Fibroblast of villous mesenchyme (primary cell): ENCODE results near the gene CHEK1. TPM values are rescaled to one million over a fixed set of nuclear protein-coding genes. Genes with fewer than 3 reads are reported as not detected.

ENCODE experiments used
- DNase-seq: peaks from one replicate; pipeline ENCODE4 v3.0.0-alpha.2; 2010; ENCODE audit warnings: low read depth
- H3K4me3 ChIP-seq: 2 replicates; pipeline ENCODE4 v1.5.1; 2011; ENCODE audit warnings: low read depth, mild to moderate bottlenecking, low read length
- total RNA-seq: library from RNA; depleted of rRNA; stranded (reverse); fragments of >200 nt; gene quantifications from 2 replicates; pipeline ENCODE4 v1.2.3, GENCODE V29; 2012
- TF ChIP-seq, protein P1 (sequence below): IDR thresholded peaks from 2 replicates; pipeline ENCODE4 v1.5.1; 2012; ENCODE audit warnings: low read depth, mild to moderate bottlenecking, low read length; ENCODE audit not compliant: insufficient read depth

The CHEK1 gene
- total RNA-seq, 1 donor, result 53.1 TPM

DNA sequence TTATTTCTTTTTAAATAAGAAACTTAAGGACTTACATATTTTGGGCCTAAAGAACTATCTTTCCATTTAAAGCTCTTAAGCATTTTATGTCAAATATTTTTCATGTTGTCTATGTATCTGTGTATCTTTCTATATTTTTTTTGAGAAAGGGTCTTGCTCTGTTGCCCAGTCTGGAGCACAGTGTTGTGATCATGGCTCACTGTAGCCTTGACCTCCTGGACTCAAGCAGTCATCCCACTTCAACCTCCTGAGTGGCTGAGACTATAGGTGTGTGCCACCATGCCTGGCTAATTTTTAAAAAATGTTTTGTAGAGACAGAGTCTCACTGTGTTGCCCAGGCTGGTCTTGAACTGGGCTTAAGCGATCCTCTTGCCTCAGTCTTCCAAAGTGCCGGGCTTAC, 24.3 kb upstream of the CHEK1 start:
- TF ChIP-seq, protein P1, sequence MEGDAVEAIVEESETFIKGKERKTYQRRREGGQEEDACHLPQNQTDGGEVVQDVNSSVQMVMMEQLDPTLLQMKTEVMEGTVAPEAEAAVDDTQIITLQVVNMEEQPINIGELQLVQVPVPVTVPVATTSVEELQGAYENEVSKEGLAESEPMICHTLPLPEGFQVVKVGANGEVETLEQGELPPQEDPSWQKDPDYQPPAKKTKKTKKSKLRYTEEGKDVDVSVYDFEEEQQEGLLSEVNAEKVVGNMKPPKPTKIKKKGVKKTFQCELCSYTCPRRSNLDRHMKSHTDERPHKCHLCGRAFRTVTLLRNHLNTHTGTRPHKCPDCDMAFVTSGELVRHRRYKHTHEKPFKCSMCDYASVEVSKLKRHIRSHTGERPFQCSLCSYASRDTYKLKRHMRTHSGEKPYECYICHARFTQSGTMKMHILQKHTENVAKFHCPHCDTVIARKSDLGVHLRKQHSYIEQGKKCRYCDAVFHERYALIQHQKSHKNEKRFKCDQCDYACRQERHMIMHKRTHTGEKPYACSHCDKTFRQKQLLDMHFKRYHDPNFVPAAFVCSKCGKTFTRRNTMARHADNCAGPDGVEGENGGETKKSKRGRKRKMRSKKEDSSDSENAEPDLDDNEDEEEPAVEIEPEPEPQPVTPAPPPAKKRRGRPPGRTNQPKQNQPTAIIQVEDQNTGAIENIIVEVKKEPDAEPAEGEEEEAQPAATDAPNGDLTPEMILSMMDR, result no peak
- H3K4me3 ChIP-seq, result no peak overlapping the region
- DNase-seq, result no peak

DNA sequence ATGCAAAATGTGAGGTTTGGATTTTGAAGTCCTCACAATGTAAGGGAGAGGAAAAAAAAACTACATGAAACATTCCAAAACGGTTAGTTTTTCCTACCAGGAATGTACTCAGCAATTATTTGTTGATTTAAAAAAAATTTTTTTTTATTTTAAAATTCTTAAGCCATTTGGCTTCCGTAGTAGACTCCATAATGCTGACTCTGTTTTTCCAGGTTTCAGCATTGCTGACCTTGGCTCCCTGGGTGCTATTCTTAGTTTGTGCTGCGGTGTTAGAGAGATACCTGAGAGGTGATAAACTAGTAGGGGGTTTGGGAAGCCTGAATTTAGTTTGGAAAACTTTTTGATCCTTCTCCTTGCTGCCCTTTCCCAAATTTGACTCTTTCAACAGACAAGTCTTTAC, 21.8 kb upstream of the CHEK1 start:
- no peak for DNase-seq
- TF ChIP-seq, protein P1, result no peak
- H3K4me3 ChIP-seq, result no peak overlapping the region

DNA sequence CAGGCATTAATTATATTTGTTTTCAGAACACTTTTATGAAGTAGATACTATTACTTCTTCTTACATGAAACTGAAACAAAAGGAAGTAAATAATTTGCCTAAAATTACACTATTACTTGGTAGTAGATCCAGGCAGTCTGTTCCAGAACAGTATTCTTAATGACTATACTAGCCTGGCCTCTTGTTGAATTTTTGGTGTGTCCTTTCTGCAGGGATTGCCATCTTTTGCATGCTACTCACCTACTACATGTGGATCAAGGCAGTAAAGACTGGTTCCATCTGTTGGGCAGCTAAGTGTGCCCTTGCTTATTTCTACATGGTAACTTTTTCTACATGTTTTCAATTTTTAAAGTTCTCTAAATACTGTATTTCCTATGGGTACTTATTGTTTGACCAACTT, 19.5 kb upstream of the CHEK1 start:
- TF ChIP-seq, protein P1, result no peak
- H3K4me3 ChIP-seq, result no peak overlapping the region
- DNase-seq, result no peak

DNA sequence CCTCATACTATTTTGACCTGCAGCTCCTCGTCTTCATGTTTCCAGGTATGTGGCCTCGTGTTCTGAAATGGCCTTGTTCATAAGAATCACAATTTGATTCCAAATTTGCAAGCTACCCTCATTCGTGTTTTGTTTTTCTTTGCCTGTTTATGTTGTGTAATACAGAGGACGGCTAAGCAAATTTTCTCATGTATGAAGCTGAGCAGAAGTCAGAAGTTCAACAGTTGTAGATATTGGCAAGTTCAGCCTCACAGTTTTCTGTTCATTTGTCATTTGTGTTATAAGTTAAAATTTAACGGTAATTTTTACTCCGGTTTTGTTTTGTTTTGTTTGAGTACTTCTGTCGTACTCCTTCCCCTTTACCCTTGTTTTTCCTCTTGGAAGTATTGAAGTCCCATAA, 15.4 kb upstream of the CHEK1 start:
- TF ChIP-seq, protein P1, result no peak
- no peak for DNase-seq
- H3K4me3 ChIP-seq, result no peak overlapping the region

DNA sequence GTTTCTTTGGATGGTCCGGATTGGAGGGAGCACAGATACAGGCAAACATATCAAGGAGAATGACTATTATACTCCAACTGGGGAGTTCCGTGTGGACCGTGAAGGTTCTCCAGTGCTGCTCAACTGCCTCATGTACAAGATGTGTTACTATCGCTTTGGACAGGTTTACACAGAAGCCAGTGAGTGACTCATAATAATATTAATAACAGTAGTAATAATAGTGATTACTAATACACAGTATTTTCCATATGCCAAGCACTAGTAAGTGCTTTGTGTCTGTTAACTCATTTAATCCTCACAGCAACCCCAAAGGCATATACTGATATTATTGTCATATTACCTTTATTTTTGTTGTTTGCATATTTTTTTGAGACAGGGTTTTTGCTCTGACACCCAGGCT, 6.6 kb upstream of the CHEK1 start:
- no peak overlapping the region for H3K4me3 ChIP-seq
- TF ChIP-seq, protein P1, result no peak
- no peak for DNase-seq

DNA sequence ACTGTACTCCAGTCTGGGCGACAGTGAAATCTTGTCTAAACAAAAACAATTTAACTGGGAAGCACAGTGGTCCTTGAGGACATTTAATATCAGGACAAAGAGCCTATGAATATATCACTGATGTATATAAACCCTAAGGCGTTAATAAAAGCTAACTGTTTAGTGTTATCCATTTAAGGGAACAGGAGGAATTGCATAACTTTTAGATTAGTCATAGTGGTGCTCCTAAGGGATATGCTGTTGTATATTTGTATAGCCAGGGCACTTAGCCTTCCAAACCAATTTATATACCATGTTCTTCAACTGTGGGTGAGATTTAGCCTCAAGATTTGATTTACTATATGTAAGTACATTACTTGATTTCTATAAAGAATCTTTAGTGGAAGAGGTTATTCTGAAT, 3.0 kb upstream of the CHEK1 start:
- TF ChIP-seq, protein P1, result no peak
- no peak overlapping the region for H3K4me3 ChIP-seq
- DNase-seq, result peak; percentile 62

DNA sequence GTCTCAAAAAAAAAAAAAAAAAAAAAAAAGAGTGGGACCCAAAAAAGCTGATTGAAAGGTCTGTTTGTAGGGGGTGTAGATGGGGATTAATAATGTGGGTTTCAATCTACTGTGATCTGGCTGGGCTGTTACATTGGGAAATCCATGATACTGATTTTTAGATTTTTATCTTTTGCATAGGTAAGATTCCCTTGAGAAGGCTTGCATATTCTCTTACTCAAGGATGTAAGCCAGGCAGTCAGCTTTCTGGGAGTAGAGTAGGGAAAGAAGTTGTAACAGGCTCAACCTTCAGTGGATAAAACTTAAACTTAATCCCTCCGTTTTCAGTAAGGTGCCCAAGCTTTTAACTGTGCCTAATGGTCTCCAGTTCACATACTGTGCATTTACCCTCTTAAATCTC, 1.9 kb upstream of the CHEK1 start:
- TF ChIP-seq, protein P1, result no peak
- no peak for DNase-seq
- no peak overlapping the region for H3K4me3 ChIP-seq
